Measurements from ENCODE around the gene TUBGCP2. TPM values are rescaled to one million over a fixed set of nuclear protein-coding genes. Genes with fewer than 3 reads are reported as not detected.

TUBGCP2 gene
- total and polyA plus RNA-seq, 3 donors from 2014 or later: 76.0 to 101 (median 84.3) TPM

DNA sequence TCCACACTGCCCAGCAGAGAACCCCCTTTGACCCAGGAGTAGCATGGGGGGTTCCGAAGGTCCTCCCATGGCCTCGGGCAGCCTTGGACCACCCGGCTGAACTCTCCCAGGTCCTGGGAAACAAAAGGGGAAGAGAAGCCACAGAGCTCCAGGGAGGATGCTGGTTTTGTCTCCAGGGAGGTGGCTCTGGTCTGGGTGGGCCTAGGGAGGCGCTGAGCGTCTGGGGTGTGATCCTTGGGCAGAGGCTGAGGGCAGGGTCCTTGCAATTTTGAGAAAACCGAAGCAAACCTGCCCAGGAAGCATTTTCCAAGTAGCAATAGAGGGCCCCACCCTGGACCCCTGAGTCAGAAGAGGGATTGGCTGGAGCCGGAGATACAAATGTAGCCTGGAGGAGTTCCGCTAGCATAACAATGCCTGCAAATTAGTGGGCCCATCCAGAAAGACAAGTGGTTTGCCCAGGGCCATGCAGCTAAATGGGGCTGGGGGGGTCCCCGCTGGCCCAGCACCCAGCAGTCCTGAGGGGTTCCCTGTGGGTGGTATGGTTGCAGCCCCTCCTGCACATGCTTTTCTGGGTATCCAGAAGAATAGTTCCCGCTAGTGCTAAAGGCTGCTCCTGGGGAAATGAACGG lies 76.6 kb downstream of the TUBGCP2 start:
- H3K4me3 ChIP-seq: no peak overlapping the region
- peaks cover 3% of the 10 kb centered on the region for H3K4me1 ChIP-seq
- H3K36me3 ChIP-seq (ENCODE audit: low read depth, missing control alignments): no peaks in the 10 kb centered on the region
- H3K9me3 ChIP-seq: no peaks in the 10 kb centered on the region
- H3K27ac ChIP-seq: no peak overlapping the region
- WGBS, 2 donors: 63 to 78% methylated on average over 11 of the region's 11 CpGs
- no peak for DNase-seq
- TF ChIP-seq, protein P1, sequence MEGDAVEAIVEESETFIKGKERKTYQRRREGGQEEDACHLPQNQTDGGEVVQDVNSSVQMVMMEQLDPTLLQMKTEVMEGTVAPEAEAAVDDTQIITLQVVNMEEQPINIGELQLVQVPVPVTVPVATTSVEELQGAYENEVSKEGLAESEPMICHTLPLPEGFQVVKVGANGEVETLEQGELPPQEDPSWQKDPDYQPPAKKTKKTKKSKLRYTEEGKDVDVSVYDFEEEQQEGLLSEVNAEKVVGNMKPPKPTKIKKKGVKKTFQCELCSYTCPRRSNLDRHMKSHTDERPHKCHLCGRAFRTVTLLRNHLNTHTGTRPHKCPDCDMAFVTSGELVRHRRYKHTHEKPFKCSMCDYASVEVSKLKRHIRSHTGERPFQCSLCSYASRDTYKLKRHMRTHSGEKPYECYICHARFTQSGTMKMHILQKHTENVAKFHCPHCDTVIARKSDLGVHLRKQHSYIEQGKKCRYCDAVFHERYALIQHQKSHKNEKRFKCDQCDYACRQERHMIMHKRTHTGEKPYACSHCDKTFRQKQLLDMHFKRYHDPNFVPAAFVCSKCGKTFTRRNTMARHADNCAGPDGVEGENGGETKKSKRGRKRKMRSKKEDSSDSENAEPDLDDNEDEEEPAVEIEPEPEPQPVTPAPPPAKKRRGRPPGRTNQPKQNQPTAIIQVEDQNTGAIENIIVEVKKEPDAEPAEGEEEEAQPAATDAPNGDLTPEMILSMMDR (IDR thresholded peaks at IDR 0.05): no peak
- TF ChIP-seq POLR2A (IDR thresholded peaks at IDR 0.05): no peak
- intact Hi-C loops (cut with DNase I; ENCODE audit: low total_unique reads): no loop called here
- H3K27me3 ChIP-seq: no peaks in the 10 kb centered on the region

DNA sequence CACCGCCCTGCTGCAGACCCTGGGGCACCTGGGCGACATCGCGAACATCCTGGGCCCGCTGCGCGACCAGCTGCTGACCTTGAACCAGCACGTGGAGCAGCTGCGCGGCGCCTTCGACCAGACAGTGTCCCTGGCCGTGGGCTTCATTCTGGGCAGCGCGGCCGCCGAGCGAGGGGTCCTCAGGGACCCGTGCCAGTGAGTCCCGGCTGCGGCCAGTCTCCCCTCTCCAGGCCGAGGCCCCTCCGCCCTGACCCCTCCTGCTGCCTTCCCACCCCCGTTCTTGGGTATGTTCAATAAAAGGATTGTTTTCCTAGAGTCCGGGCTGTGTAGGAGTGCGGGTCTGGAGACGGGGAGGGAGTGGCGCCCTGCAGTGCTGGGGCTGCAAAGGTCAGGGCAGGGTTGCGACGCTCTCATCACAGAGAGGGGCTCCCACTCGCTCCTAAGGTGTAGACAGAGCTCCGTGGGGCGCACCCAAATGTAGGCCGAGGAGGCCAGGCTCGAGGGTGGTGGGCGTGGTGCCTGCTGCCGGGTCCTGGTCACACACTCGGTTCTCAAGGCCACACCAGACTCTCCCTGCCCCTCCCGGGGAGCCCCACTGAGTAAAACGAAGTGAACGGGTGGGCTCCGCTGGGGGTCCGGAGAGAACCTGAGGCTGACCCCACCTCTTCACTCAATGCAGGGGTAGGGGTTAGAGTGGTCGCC lies 77.3 kb downstream of the TUBGCP2 start:
- Histone ChIP-seq H3K4me3 (peak overlapping the region; percentile 20 to 26), H3K9me3 (no peaks in the 10 kb centered on the region), H3K4me1 (no peaks in the 10 kb centered on the region), H3K27me3 (no peaks in the 10 kb centered on the region), H3K27ac (no peak overlapping the region), H3K36me3 (ENCODE audit: low read depth, missing control alignments) (no peaks in the 10 kb centered on the region)
- no peak for DNase-seq
- intact Hi-C loops (cut with DNase I; ENCODE audit: low total_unique reads): no loop called here
- 18 to 20% methylated on average over 30 to 41 of the region's 44 CpGs for WGBS, 2 donors
- no peak for TF ChIP-seq POLR2A (IDR thresholded peaks at IDR 0.05)
- TF ChIP-seq, protein P1 (IDR thresholded peaks at IDR 0.05): no peak

DNA sequence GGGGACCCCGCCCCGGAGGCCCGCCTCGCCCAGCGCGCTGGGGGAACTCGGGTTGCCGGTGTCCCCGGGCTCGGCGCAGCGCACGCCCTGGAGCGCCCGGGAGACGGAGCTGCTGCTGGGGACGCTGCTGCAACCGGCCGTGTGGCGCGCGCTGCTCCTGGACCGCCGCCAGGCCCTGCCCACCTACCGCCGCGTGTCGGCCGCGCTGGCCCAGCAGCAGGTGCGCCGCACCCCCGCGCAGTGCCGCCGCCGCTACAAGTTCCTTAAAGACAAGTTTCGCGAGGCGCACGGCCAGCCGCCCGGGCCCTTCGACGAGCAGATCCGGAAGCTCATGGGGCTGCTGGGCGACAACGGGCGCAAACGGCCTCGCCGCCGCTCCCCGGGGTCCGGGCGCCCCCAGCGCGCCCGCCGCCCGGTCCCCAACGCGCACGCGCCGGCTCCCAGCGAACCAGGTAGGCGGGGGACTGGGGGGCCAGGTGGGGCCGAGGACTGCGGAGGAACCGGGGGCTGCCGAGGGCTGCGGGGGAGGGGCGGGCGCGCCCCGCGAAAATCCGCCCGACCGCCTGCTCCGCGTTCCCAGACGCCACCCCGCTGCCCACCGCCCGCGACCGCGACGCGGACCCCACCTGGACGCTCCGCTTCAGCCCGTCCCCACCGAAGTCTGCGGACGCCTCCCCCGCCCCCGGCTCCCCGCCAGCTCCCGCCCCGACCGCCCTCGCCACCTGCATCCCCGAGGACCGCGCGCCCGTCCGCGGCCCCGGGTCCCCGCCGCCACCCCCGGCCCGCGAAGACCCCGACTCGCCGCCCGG lies 78.1 kb downstream of the TUBGCP2 start:
- no peaks in the 10 kb centered on the region for H3K27me3 ChIP-seq
- no peak for TF ChIP-seq POLR2A (IDR thresholded peaks at IDR 0.05)
- TF ChIP-seq, protein P1 (IDR thresholded peaks at IDR 0.05): no peak

GRCh38 chr10:133230044-133230361 lies 78.7 kb downstream of the TUBGCP2 start, which contains the start of gene UTF1:
Gene UTF1 (plus strand): TSS chr10:133230217. CDS start chr10:133230289, 72 bp downstream.
- H3K4me3 ChIP-seq: peak within 1 kb of the TSS; percentile 26 to 45
- DNase-seq: no peak
- peaks cover 4% of the 10 kb centered on the region for H3K4me1 ChIP-seq
- H3K36me3 ChIP-seq (ENCODE audit: low read depth, missing control alignments): no peaks in the 10 kb centered on the region
- no peaks in the 10 kb centered on the region for H3K9me3 ChIP-seq
- no peaks in the 10 kb centered on the region for H3K27me3 ChIP-seq
- TF ChIP-seq POLR2A (IDR thresholded peaks at IDR 0.05): no peak
- TF ChIP-seq, protein P1 (IDR thresholded peaks at IDR 0.05): no peak
- H3K27ac ChIP-seq: no peak within 1 kb of the TSS
- intact Hi-C loops (cut with DNase I; ENCODE audit: low total_unique reads): no loop called here
- WGBS, 2 donors: 0% methylated on average over 3 of the region's 49 CpGs; no CpG with 5 or more reads in 1 of the 2 donors

More for the DNA sequence above, 78.1 kb downstream of the TUBGCP2 start:
- Histone ChIP-seq H3K27ac (no peak overlapping the region), H3K4me3 (peak overlapping the region in 1 of 2 donors; percentile 26), H3K4me1 (no peaks in the 10 kb centered on the region), H3K36me3 (ENCODE audit: low read depth, missing control alignments) (no peaks in the 10 kb centered on the region), H3K9me3 (no peaks in the 10 kb centered on the region)
- 0 to 3% methylated on average over 4 to 48 of the region's 122 CpGs for WGBS, 2 donors
- no peak for DNase-seq
- intact Hi-C loops (cut with DNase I; ENCODE audit: low total_unique reads): no loop called here

Measured in testis (tissue), 3 donors.